ENCODE results near the gene SETBP1.

DNA sequence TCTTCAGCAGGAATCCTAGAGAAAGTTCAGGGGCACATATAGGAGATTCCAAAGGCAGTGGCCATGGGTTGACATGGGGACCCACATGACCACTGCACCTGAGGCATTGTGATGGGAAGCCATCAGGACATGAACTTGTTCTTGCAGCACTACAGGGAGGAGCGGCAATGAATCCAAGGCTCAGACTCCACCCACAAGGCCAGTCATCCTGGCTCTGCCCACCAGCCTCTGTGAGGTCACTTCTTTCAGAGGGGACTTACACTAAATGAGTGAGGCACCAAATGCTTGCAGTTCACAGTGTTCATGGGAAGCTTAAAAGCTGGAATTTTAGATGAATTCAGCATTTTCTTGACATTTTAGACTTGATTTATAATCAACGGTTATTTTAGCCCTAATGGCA lies 254.2 kb downstream of the SETBP1 start:
- TF ChIP-seq ZNF776 (tag by site-specific recombination; IDR thresholded peaks at IDR 0.05; ENCODE audit: borderline replicate concordance): no peak
- TF ChIP-seq, protein P1, sequence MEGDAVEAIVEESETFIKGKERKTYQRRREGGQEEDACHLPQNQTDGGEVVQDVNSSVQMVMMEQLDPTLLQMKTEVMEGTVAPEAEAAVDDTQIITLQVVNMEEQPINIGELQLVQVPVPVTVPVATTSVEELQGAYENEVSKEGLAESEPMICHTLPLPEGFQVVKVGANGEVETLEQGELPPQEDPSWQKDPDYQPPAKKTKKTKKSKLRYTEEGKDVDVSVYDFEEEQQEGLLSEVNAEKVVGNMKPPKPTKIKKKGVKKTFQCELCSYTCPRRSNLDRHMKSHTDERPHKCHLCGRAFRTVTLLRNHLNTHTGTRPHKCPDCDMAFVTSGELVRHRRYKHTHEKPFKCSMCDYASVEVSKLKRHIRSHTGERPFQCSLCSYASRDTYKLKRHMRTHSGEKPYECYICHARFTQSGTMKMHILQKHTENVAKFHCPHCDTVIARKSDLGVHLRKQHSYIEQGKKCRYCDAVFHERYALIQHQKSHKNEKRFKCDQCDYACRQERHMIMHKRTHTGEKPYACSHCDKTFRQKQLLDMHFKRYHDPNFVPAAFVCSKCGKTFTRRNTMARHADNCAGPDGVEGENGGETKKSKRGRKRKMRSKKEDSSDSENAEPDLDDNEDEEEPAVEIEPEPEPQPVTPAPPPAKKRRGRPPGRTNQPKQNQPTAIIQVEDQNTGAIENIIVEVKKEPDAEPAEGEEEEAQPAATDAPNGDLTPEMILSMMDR (tag by site-specific recombination; IDR thresholded peaks at IDR 0.05): no peak
- TF ChIP-seq ZNF423 (tag by site-specific recombination; IDR thresholded peaks at IDR 0.05): no peak
- TF ChIP-seq ZBTB11 (tag by site-specific recombination; conservative IDR thresholded peaks at IDR 0.05; ENCODE audit: low read depth): no peak
- TF ChIP-seq YY1 (tag by site-specific recombination; IDR thresholded peaks at IDR 0.05): no peak
